Esophagus (tissue), 2 donors: ENCODE measurements around the gene CRTAC1. TPM values are rescaled to one million over a fixed set of nuclear protein-coding genes. Genes with fewer than 3 reads are reported as not detected.
"Not testable (repeated sequence)": the region's sequence is repeated elsewhere in the genome, so short reads cannot be mapped to it uniquely, and the experiment has no call there.

Experiments
- H3K27ac ChIP-seq, 2 donors: one replicate each; pipeline ENCODE4 v1.5.1; 2013; ENCODE audit warnings: low read depth in 2 of 2, mild to moderate bottlenecking in 2 of 2, inconsistent platforms in 1 of 2, low read length in 1 of 2, moderate library complexity in 1 of 2
- H3K27me3 ChIP-seq, 2 donors: one replicate each; pipeline ENCODE4 v1.6.1; 2013; ENCODE audit warnings: low read length in 2 of 2, control low read depth in 1 of 2, mild to moderate bottlenecking in 1 of 2; ENCODE audit not compliant: insufficient read depth in 2 of 2, control insufficient read depth in 1 of 2
- H3K36me3 ChIP-seq, 2 donors: one replicate each; pipeline ENCODE4 v1.6.1; 2013; ENCODE audit warnings: low read length in 1 of 2; ENCODE audit not compliant: control insufficient read depth in 2 of 2, insufficient read depth in 2 of 2
- H3K4me1 ChIP-seq, 2 donors: one replicate each; pipeline ENCODE4 v1.6.1; 2013; ENCODE audit warnings: low read length in 1 of 2; ENCODE audit not compliant: control insufficient read depth in 2 of 2, insufficient read depth in 2 of 2
- H3K4me3 ChIP-seq, 2 donors: one replicate each; pipeline ENCODE4 v1.5.1; 2013; ENCODE audit warnings: low read length in 2 of 2, mild to moderate bottlenecking in 2 of 2, low read depth in 1 of 2, moderate library complexity in 1 of 2
- H3K9me3 ChIP-seq, 2 donors: one replicate each; pipeline ENCODE4 v1.6.1; 2013; ENCODE audit warnings: mild to moderate bottlenecking in 2 of 2, low read depth in 1 of 2, low read length in 1 of 2, moderate library complexity in 1 of 2; ENCODE audit not compliant: control insufficient read depth in 2 of 2, insufficient read depth in 1 of 2
- WGBS, 2 donors: extraction: QIAGEN DNeasy Blood & Tissue Kit; methylation state at CpG; one replicate each; pipeline ENCODE4 v1.1.7; 2013; 5-methylcytosine and 5-hydroxymethylcytosine counted together
- polyA plus RNA-seq, 2 donors: library from polyadenylated mRNA; stranded (reverse); fragments of 200-250 nt; gene quantifications; one replicate each; pipeline ENCODE4 v1.2.3, GENCODE V29; 2013
- donor health status: healthy with polysubstance abuse.
- donor health status: Bipolar disorder and iron deficiency.

CRTAC1 gene
- polyA plus RNA-seq, 2 donors: 1.4 to 2.4 TPM

DNA sequence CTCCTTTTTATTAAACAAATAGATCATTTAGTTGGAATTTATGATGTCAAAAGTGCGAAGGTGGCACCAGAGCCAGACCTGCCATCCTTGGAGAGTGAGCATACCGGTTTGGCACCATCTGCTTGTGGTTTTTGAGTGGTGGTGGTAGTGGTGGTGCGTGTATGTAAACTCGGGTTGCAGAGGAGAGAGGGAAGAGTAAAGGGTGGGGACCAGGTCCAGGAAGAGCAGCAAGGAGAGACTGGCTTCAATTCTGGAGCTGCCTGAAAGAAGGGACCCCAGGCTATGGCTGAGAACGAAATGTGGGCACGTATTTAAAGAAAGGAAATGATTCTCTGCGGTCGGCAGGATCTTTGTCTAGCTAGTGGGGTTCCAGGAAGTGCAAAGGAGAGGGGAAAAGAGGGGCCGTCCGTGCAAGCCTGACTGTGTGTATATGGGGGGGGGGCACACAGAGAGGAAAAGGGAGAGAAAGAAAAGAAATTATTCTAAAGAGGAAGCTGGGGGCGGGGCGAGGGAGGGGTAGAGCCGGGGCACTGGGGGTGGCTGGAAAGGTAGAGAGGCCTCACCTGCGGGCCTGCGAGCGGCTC is 181.2 kb downstream of the CRTAC1 start:
- Histone ChIP-seq H3K4me1 (peaks cover 3 to 10% of the 10 kb centered on the region in 2 donors), H3K9me3 (no peaks in the 10 kb centered on the region), H3K27me3 (peaks cover 0 to 3% of the 10 kb centered on the region in 2 donors), H3K36me3 (no peaks in the 10 kb centered on the region), H3K4me3 (peak overlapping the region; percentile 50 to 56), H3K27ac (no peak overlapping the region)
- 2 to 5% methylated on average over 16 of the region's 16 CpGs for WGBS, 2 donors

DNA sequence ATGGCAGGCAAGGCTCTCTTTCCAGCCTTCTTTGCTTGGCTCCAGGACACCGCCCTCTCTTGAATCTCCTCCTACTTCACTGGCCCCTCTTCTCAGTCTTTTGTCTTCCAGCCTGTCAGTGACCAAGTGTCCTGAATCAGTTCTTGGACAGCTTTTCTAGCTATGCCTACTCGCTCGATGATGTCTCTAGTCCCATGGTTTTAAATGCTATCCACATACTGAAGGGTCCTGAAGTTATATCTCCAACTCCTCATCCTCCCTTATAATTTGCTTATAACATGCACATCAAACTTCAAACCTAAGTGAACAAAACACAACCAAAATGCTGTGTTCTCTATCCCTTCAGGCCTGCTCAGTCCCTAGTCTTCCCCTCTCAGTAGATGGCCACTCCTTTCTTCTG is 185.7 kb downstream of the CRTAC1 start:
- H3K27me3 ChIP-seq: no peaks in the 10 kb centered on the region
- no peaks in the 10 kb centered on the region for H3K36me3 ChIP-seq
- no peaks in the 10 kb centered on the region for H3K9me3 ChIP-seq
- WGBS, 2 donors: 94% methylated on average over 3 of the region's 3 CpGs
- no peaks in the 10 kb centered on the region for H3K4me1 ChIP-seq
- no peak overlapping the region for H3K27ac ChIP-seq
- no peak overlapping the region for H3K4me3 ChIP-seq

DNA sequence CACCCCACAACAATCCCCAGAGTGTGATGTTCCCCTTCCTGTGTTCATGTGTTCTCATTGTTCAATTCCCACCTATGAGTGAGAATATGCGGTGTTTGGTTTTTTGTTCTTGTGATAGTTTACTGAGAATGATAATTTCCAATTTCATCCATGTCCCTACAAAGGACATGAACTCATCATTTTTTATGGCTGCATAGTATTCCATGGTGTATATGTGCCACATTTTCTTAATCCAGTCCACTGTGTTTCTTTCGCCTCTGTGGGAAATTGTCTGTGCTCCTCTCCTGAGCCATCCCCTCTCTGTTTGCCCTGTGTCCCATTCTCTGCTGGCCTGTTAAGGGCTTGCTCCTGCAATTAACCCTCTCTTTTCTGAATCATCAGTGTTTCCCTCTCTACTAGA is 186.4 kb downstream of the CRTAC1 start:
- not testable (repeated sequence) for H3K27ac ChIP-seq, H3K36me3 ChIP-seq, H3K27me3 ChIP-seq, H3K4me3 ChIP-seq, H3K9me3 ChIP-seq, H3K4me1 ChIP-seq
- 95 to 96% methylated on average over 1 of the region's 2 CpGs for WGBS, 2 donors

DNA sequence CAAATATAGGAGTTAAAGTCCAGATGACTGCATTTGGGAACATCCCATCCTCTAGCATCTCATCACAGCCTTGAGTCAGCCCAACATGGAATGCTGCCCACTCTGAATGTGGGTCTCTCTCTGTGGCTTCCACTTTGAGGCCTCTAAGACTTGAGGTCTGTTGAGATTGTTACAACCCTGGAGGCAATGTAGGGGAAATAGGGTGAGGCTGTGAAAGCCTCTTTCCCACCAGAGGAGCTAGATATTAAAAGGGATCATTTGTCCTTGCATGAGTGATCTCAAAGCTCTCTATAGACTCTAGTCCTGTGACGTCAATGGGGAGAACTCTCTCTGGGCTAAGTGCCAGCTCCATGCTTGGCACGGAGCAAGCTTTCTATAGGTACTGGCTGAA is 187.1 kb downstream of the CRTAC1 start:
- no peak overlapping the region for H3K27ac ChIP-seq
- 31 to 35% methylated on average over 2 of the region's 2 CpGs for WGBS, 2 donors
- no peaks in the 10 kb centered on the region for H3K4me1 ChIP-seq
- no peak overlapping the region for H3K4me3 ChIP-seq
- H3K9me3 ChIP-seq: no peaks in the 10 kb centered on the region
- no peaks in the 10 kb centered on the region for H3K36me3 ChIP-seq
- no peaks in the 10 kb centered on the region for H3K27me3 ChIP-seq

DNA sequence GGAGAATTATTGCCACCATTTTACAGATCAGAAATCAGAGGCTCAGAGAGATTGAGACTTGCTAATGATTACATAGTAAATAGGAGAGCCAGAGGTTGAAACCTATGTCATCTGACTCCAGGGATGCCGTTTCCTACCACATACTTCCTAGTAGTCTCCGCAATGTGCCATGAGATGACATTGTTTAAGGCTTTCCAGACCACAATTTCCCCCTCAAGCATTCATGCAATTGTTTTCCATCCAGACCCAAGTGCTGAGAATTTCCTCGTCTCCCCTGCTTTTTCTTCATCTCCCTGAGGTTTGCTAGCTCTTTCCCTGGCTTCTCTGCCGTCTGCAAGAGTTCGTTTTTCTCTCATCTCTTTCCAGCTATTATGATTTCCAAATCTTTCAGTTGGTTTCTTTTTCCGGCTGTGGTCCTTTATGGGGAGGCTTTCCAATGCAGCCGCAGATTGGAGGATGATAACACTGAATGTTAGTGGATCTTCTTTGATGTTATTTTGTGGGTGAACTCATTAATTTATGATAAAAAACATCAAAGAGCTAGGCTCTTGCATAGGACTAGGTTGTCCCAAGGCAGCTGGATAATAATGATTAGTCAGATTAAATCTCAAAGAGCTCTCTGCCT is 187.7 kb downstream of the CRTAC1 start:
- 35 to 44% methylated on average over 7 of the region's 7 CpGs for WGBS, 2 donors

DNA sequence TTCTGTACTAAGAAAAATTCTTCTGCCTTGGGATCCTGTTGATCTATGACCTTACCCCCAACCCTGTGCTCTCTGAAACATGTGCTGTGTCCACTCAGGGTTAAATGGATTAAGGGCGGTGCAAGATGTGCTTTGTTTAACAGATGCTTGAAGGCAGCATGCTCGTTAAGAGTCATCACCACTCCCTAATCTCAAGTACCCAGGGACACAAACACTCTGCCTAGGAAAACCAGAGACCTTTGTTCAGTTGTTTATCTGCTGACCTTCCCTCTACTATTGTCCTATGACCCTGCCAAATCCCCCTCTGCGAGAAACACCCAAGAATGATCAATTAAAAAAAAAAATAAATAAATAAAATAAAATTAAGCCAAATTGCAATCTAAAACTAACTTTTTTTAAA is 188.3 kb downstream of the CRTAC1 start:
- not testable (repeated sequence) for H3K4me3 ChIP-seq, H3K4me1 ChIP-seq, H3K27me3 ChIP-seq, H3K27ac ChIP-seq, H3K36me3 ChIP-seq, H3K9me3 ChIP-seq
- WGBS, 2 donors: 53 to 68% methylated on average over 1 of the region's 3 CpGs

More for the DNA sequence above, 187.7 kb downstream of the CRTAC1 start:
- peaks cover 0 to 4% of the 10 kb centered on the region in 2 donors for H3K9me3 ChIP-seq
- no peak overlapping the region for H3K4me3 ChIP-seq
- no peaks in the 10 kb centered on the region for H3K27me3 ChIP-seq
- H3K27ac ChIP-seq: no peak overlapping the region
- H3K4me1 ChIP-seq: no peaks in the 10 kb centered on the region
- H3K36me3 ChIP-seq: no peaks in the 10 kb centered on the region

DNA sequence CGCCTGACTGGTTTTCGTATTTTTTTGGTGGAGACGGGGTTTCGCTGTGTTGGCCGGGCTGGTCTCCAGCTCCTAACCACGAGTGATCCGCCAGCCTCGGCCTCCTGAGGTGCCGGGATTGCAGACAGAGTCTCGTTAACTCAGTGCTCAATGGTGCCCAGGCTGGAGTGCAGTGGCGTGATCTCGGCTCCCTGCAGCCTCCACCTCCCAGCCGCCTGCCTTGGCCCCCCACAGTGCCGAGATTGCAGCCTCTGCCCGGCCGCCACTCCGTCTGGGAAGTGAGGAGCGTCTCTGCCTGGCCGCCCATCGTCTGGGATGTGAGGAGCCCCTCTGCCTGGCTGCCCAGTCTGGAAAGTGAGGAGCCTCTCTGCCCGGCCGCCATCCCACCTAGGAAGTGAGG is 189.3 kb downstream of the CRTAC1 start:
- not testable (repeated sequence) for H3K27ac ChIP-seq, H3K9me3 ChIP-seq, H3K36me3 ChIP-seq, H3K4me3 ChIP-seq, H3K4me1 ChIP-seq, H3K27me3 ChIP-seq
- WGBS, 2 donors: 92% methylated on average over 13 to 19 of the region's 22 CpGs

DNA sequence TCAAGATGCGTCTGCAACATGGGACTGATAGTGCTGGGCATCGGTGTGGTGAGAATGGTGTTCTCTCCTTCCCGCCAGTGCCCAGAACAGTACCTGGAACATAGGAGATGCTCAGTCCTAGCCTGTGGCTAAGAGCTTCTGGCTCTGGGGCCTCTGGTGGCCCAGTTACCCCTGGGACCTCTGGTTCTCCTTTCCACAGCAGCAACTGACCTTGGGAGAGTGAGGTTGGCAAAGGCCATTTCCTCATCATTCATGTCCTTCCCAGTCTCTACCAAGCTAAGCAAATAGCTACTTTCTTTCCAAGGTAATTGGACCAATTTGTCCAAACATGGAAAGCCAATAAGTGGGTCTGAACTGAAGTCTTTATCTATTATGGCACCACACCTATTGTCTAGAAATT is 192.3 kb downstream of the CRTAC1 start:
- 96 to 98% methylated on average over 3 of the region's 3 CpGs for WGBS, 2 donors
- Histone ChIP-seq H3K27ac (no peak overlapping the region), H3K9me3 (peaks cover 0 to 5% of the 10 kb centered on the region in 2 donors), H3K27me3 (peaks cover 0 to 3% of the 10 kb centered on the region in 2 donors), H3K36me3 (no peaks in the 10 kb centered on the region), H3K4me3 (no peak overlapping the region), H3K4me1 (no peaks in the 10 kb centered on the region)

DNA sequence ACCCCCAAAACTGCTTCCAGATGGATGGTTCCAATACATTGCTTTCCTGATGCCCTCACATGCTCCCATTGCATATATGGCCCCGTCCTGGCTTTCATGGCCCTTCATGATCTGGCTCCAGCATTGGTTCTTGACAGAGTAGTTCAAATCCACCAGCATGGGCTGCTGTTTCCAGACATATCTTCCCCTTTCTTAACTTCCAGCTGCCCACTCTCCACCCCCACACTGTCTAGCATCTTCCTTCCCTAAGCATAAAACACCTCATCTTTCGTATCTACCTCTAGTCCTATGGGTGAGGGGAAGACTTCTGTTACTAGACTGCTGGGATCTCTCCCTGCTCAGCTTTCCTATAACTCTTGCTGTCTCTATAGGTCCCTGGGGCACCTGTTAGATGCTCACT is 194.0 kb downstream of the CRTAC1 start:
- WGBS, 2 donors: 89 to 94% methylated on average over 2 of the region's 2 CpGs

DNA sequence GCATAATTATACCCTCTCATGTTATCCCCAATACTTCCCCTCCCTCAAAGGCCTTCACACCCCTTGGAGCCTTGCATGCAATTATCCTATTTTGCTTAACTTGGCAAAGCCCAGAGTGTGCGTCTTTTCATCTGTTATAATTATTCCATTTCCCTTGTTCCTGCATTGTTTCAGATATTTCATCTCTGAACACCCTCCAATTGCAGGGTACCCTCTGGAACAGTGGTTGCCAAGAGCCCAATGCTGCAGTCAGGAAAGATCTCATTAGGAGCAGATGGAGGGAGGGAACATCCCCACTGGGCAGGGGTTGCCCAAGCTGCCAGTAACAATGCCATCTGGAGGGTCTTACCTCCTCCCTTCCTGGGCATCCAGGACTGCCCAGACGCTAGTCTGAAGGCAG is 199.2 kb downstream of the CRTAC1 start:
- Histone ChIP-seq H3K4me3 (no peak overlapping the region), H3K9me3 (no peaks in the 10 kb centered on the region), H3K36me3 (no peaks in the 10 kb centered on the region), H3K4me1 (no peaks in the 10 kb centered on the region), H3K27me3 (peaks cover 0 to 3% of the 10 kb centered on the region in 2 donors), H3K27ac (no peak overlapping the region)
- 70 to 75% methylated on average over 2 of the region's 2 CpGs for WGBS, 2 donors

More for the DNA sequence above, 194.0 kb downstream of the CRTAC1 start:
- peaks cover 0 to 3% of the 10 kb centered on the region in 2 donors for H3K27me3 ChIP-seq
- no peaks in the 10 kb centered on the region for H3K4me1 ChIP-seq
- no peaks in the 10 kb centered on the region for H3K36me3 ChIP-seq
- H3K9me3 ChIP-seq: peaks cover 0 to 5% of the 10 kb centered on the region in 2 donors
- H3K27ac ChIP-seq: no peak overlapping the region
- no peak overlapping the region for H3K4me3 ChIP-seq
